Neural progenitor cell (in vitro differentiated cells): Measurements from ENCODE around the gene FBXL19.

Experiments used
- EZH2 ChIP-seq: fragments of 200-600 bp; sonication (generic); IDR thresholded peaks from 2 replicates; pipeline ENCODE4 v1.6.1; 2017; ENCODE audit warnings: antibody characterized with exemption, mild to moderate bottlenecking, moderate library complexity
- EZH2phosphoT487 ChIP-seq: fragments of 200-600 bp; sonication (generic); IDR thresholded peaks from 2 replicates; pipeline ENCODE4 v1.6.1; 2017; ENCODE audit warnings: antibody characterized with exemption
- TF ChIP-seq, protein P1 (sequence below): fragments of 200-600 bp; sonication (generic); IDR thresholded peaks from 2 replicates; pipeline ENCODE4 v1.5.1; 2017; ENCODE audit warnings: antibody characterized with exemption, mild to moderate bottlenecking

DNA sequence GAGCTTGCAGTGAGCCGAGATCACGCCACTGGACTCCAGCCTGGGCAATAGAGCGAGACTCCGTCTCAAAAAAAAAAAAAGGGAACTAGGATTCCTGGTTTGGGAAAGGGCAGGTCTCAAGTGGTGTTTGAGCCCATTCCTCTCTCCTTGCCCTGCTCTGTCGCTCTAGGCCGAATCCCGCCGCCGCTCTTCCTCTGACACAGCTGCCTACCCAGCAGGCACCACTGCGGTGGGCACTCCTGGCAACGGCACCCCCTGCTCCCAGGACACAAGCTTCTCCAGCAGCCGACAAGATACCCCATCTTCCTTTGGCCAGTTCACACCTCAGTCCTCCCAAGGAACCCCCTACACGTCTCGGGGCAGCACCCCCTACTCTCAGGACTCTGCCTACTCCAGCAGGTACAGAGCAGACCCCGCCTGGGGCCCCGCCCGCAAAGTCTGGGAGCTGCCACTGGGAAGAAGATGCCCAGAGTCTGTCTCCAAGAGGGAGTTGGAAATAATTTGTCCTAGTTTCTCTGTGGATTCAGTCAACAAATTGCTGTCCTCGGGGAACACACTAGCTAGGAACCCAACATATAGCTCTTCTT lies 40.6 kb downstream of the FBXL19 start:
- TF ChIP-seq, protein P1, sequence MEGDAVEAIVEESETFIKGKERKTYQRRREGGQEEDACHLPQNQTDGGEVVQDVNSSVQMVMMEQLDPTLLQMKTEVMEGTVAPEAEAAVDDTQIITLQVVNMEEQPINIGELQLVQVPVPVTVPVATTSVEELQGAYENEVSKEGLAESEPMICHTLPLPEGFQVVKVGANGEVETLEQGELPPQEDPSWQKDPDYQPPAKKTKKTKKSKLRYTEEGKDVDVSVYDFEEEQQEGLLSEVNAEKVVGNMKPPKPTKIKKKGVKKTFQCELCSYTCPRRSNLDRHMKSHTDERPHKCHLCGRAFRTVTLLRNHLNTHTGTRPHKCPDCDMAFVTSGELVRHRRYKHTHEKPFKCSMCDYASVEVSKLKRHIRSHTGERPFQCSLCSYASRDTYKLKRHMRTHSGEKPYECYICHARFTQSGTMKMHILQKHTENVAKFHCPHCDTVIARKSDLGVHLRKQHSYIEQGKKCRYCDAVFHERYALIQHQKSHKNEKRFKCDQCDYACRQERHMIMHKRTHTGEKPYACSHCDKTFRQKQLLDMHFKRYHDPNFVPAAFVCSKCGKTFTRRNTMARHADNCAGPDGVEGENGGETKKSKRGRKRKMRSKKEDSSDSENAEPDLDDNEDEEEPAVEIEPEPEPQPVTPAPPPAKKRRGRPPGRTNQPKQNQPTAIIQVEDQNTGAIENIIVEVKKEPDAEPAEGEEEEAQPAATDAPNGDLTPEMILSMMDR = no peak
- TF ChIP-seq EZH2phosphoT487 (no peak), EZH2 (no peak)
